Measurements from ENCODE around the gene DHX8. TPM values are rescaled to one million over a fixed set of nuclear protein-coding genes. Genes with fewer than 3 reads are reported as not detected.

Gene DHX8
- total RNA-seq, 1 experiment from 2014 or later = 23.7 TPM

DNA sequence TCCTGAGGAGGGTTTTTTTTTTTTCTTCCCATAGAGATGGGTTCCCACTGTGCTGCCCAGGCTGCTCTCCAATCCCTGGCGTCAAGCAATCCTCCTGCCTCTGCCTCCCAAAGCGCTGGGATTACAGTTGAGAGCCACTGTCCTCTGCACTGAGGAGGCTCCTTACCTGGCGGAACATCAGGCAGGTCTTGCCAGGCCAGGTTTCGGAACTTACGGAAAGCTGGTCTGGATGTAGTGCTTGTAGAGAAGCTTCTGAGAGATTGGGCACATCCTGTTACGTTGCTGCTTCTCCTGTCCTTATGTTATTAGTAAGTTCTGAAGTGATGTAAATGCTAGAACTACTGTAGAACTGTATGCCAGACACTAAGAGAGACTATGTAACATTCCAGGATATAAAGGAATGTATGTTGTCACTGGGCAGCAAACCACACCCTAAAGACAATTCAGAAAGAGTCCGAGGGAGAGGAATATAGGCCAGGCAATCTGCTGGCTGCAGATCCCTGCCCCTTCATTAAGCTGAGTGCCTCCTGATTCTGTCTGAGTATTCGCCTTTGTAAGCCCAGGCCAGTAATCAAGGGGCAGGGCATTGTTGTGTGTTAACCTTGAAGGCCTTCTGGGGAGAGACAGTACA, 41.3 kb downstream of the DHX8 start:
- no peaks in the 10 kb centered on the region for H3K79me2 ChIP-seq (ENCODE audit: low read length)
- H3K27ac ChIP-seq (ENCODE audit: low read length) = no peak overlapping the region
- H3K4me3 ChIP-seq (ENCODE audit: low read length) = no peak overlapping the region
- no peak overlapping the region for H3K4me2 ChIP-seq (ENCODE audit: low read depth, low read length, poor library complexity, severe bottlenecking)
- DNase-seq = no peak
- no peaks in the 10 kb centered on the region for H3K9me2 ChIP-seq (replicated peaks; ENCODE audit: insufficient read depth, low read length)
- H2AFZ ChIP-seq (ENCODE audit: low read length) = no peak overlapping the region
- H4K20me1 ChIP-seq (ENCODE audit: insufficient read depth, low read depth, low read length) = no peaks in the 10 kb centered on the region
- no peaks in the 10 kb centered on the region for H3K27me3 ChIP-seq (ENCODE audit: low read length)
- no peak overlapping the region for H3K9ac ChIP-seq (ENCODE audit: low read length)
- no peaks in the 10 kb centered on the region for H3K9me3 ChIP-seq (ENCODE audit: low read length)
- H3K4me1 ChIP-seq (ENCODE audit: low read length) = no peaks in the 10 kb centered on the region
- H3K36me3 ChIP-seq (ENCODE audit: insufficient read depth, low read length) = peaks cover 23% of the 10 kb centered on the region; the same call in 1 of the 2 replicates

DNA sequence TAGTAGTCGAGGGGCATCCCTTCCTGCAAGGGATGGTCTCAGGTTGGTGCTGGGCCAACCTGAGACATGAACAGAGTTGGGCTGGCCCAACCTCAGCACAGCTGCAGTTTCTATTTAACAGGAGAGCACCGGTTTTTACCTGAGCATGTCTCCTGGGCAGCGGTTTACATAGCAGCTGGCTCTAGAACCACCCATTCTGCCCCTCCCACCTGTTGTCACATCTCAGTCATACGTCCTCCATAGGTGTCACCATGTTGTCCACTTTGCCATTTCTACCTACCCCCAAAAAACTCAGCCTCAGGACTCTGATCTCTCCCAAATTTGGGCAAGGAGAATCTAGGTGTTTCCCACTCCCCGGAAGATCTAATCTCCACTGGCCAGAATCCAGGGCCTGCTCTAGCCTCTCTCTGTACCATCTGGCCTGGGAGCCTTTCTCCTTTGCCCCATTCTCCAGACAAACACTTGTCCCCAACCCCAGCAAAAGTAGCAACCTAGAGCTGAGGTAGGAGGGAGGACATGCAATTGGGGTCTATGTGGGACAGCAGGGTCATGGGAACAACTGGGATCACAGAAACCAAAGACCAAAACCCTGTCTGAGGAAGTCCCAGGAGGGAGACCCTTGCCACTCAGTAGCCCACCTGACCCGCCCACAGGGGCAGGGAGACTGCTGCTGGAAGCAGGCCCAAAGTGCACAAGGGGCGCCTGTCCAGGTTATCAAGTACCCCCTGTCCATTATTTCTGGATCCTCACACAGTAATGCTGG, 43.3 kb downstream of the DHX8 start:
- Histone ChIP-seq H3K4me1 (ENCODE audit: low read length) (no peaks in the 10 kb centered on the region), H3K79me2 (ENCODE audit: low read length) (no peaks in the 10 kb centered on the region), H3K9ac (ENCODE audit: low read length) (no peak overlapping the region), H3K36me3 (ENCODE audit: insufficient read depth, low read length) (peaks cover 10% of the 10 kb centered on the region; the same call in 1 of the 2 replicates), H3K9me2 (replicated peaks; ENCODE audit: insufficient read depth, low read length) (no peaks in the 10 kb centered on the region), H3K27me3 (ENCODE audit: low read length) (no peaks in the 10 kb centered on the region), H3K27ac (ENCODE audit: low read length) (no peak overlapping the region), H2AFZ (ENCODE audit: low read length) (no peak overlapping the region), H3K4me3 (ENCODE audit: low read length) (no peak overlapping the region), H3K9me3 (ENCODE audit: low read length) (no peaks in the 10 kb centered on the region), H4K20me1 (ENCODE audit: insufficient read depth, low read depth, low read length) (no peaks in the 10 kb centered on the region), H3K4me2 (ENCODE audit: low read depth, low read length, poor library complexity, severe bottlenecking) (no peak overlapping the region)
- no peak for DNase-seq

DNA sequence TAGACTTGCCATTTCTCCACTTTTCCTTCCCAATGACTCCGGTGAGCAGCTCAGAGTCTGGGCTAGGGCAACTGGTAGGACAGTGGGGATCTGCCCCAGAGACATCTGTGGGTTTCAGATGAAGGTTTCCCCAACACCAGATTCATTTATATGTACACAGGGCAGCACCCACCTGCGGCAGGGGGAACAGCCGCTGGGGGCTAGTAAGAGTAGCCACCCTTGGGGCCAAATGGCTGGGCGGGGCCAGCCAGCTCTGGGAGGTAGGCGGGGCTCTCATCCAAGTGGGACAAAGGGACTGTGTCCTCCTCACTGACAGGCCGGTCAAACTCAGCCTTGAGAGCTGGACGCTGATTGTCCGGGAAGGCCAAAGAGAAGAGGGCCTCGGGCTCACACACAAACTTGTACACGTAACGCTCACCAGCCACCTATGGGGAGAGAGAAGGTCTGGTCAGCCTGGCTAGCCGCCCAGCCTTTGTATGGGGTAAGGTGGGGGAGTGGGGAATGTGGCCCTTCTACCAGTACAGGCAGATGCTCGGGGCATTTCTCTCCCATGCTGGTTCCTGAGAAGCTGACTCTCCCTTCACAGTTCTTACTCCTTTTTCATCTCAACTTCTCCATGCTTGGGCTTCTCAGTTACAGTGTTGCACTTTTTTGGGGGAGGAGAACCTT, 44.7 kb downstream of the DHX8 start:
- Histone ChIP-seq H3K4me3 (ENCODE audit: low read length) (no peak overlapping the region), H3K36me3 (ENCODE audit: insufficient read depth, low read length) (peaks cover 9% of the 10 kb centered on the region; the same call in 1 of the 2 replicates), H3K4me2 (ENCODE audit: low read depth, low read length, poor library complexity, severe bottlenecking) (no peak overlapping the region), H2AFZ (ENCODE audit: low read length) (no peak overlapping the region), H4K20me1 (ENCODE audit: insufficient read depth, low read depth, low read length) (no peaks in the 10 kb centered on the region), H3K9me3 (ENCODE audit: low read length) (no peaks in the 10 kb centered on the region), H3K9ac (ENCODE audit: low read length) (no peak overlapping the region), H3K9me2 (replicated peaks; ENCODE audit: insufficient read depth, low read length) (no peaks in the 10 kb centered on the region), H3K4me1 (ENCODE audit: low read length) (no peaks in the 10 kb centered on the region), H3K27ac (ENCODE audit: low read length) (no peak overlapping the region), H3K79me2 (ENCODE audit: low read length) (no peaks in the 10 kb centered on the region), H3K27me3 (ENCODE audit: low read length) (no peaks in the 10 kb centered on the region)
- no peak for DNase-seq

DNA sequence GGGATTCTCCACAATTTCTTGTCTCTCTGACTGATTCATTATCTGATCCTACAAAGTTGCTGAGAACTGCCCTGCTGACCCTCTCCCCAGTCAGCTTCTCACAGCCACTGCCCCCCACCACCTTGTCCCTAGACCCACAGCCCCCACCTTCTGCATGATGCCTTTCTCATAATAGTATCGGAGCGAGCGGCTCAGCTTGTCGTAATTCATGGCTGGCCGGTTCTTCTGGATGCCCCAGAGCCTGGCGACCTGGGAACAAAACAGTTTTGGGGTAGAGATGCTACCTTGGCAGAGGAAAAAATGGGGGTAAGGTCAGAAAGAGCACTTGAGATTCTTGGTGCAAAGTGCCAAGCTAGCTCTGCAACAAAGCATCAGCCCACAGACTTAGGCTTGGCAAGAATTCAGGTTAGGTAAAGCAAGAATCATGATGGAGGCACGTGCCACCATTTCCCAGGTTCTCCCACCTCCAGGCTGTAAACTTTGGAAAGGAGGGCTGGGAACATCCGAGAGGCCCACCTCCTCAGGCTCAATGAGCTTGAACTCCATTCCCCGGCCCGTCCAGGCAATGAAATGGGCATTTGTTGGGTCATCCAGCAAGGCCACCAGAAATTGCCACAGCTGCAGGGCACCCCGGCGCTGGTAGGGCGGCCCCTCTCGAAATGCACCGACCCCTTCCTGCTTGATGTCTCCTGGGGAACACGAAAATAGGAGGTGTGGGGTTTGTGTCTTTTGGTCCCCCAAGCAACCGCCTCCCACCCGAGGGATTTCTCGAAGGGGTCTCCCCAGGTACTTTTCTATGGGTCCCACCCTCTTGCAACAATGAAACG, 45.4 kb downstream of the DHX8 start:
- Histone ChIP-seq H3K27me3 (ENCODE audit: low read length) (no peaks in the 10 kb centered on the region), H3K9me3 (ENCODE audit: low read length) (no peaks in the 10 kb centered on the region), H3K4me3 (ENCODE audit: low read length) (no peak overlapping the region), H2AFZ (ENCODE audit: low read length) (no peak overlapping the region), H3K27ac (ENCODE audit: low read length) (no peak overlapping the region), H3K4me2 (ENCODE audit: low read depth, low read length, poor library complexity, severe bottlenecking) (no peak overlapping the region), H3K9me2 (replicated peaks; ENCODE audit: insufficient read depth, low read length) (no peaks in the 10 kb centered on the region), H3K4me1 (ENCODE audit: low read length) (no peaks in the 10 kb centered on the region), H3K36me3 (ENCODE audit: insufficient read depth, low read length) (peaks cover 5% of the 10 kb centered on the region; the same call in 1 of the 2 replicates), H3K79me2 (ENCODE audit: low read length) (no peaks in the 10 kb centered on the region), H3K9ac (ENCODE audit: low read length) (no peak overlapping the region), H4K20me1 (ENCODE audit: insufficient read depth, low read depth, low read length) (no peaks in the 10 kb centered on the region)
- DNase-seq = no peak

DNA sequence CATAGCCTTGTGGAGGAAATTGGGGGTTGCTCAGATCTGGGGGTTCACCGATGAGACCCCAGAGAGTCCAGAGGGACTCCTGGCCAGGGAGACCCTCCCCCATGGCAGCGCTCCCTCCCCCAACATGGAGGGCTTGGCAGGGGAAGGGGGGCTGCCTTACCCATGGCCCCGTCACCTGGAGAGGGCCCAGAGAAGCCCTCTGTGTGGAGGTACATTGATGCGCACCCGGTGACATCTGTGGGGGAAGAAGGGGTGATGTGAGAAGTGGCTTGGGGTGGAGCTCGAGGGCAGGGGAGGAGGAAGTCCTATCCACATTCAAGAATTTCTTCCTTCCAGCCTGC, 46.1 kb downstream of the DHX8 start:
- Histone ChIP-seq H4K20me1 (ENCODE audit: insufficient read depth, low read depth, low read length) (no peaks in the 10 kb centered on the region), H2AFZ (ENCODE audit: low read length) (no peak overlapping the region), H3K27me3 (ENCODE audit: low read length) (no peaks in the 10 kb centered on the region), H3K4me2 (ENCODE audit: low read depth, low read length, poor library complexity, severe bottlenecking) (no peak overlapping the region), H3K9me3 (ENCODE audit: low read length) (no peaks in the 10 kb centered on the region), H3K9ac (ENCODE audit: low read length) (no peak overlapping the region), H3K79me2 (ENCODE audit: low read length) (no peaks in the 10 kb centered on the region), H3K27ac (ENCODE audit: low read length) (no peak overlapping the region), H3K4me3 (ENCODE audit: low read length) (no peak overlapping the region), H3K9me2 (replicated peaks; ENCODE audit: insufficient read depth, low read length) (no peaks in the 10 kb centered on the region), H3K4me1 (ENCODE audit: low read length) (no peaks in the 10 kb centered on the region), H3K36me3 (ENCODE audit: insufficient read depth, low read length) (peaks cover 5% of the 10 kb centered on the region; the same call in 1 of the 2 replicates)
- DNase-seq = no peak

DNA sequence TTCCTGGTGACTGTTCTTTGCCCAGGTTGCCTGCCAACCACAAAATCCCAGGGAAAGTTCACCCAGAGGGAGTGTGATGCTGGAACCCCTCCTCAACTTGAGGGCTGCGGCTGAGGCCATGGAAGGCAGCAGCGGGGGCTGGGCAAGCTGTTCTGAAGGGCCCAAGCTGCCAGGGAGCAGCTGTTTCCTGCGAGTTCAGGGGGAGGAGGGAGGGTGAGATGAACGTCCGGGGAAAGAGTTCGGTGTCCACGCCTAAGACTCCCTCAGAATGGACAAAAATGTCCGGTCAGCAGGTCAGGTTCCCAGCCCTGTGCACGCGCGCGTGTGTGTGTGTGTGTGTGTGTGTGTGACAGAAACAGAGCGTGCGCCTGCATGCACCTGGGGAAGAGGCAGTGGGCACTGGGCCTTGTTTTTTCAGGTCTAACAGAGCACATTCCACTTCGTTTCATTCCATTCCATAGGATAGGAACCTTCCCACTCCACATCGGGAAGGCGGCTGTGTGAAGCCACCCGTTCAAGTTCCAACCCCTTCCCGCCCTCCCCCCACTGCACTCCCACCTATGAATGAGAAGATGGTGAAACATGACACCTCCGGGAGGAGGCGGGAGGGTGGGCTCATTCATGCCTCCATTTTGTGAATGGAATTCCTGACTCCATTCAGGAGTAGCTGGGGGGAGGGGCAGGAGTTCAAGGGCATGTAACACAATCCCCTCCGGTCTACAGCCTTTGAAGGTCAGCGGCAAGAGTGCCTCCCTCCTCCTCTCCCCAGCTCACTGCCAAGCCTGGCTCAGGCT, 46.7 kb downstream of the DHX8 start:
- DNase-seq = no peak
- H3K79me2 ChIP-seq (ENCODE audit: low read length) = no peaks in the 10 kb centered on the region
- H3K27me3 ChIP-seq (ENCODE audit: low read length) = no peaks in the 10 kb centered on the region
- H4K20me1 ChIP-seq (ENCODE audit: insufficient read depth, low read depth, low read length) = no peaks in the 10 kb centered on the region
- no peaks in the 10 kb centered on the region for H3K9me3 ChIP-seq (ENCODE audit: low read length)
- H2AFZ ChIP-seq (ENCODE audit: low read length) = no peak overlapping the region
- H3K36me3 ChIP-seq (ENCODE audit: insufficient read depth, low read length) = peaks cover 5% of the 10 kb centered on the region; the same call in 1 of the 2 replicates
- no peak overlapping the region for H3K9ac ChIP-seq (ENCODE audit: low read length)
- H3K4me3 ChIP-seq (ENCODE audit: low read length) = no peak overlapping the region
- no peaks in the 10 kb centered on the region for H3K9me2 ChIP-seq (replicated peaks; ENCODE audit: insufficient read depth, low read length)
- H3K4me1 ChIP-seq (ENCODE audit: low read length) = no peaks in the 10 kb centered on the region
- no peak overlapping the region for H3K27ac ChIP-seq (ENCODE audit: low read length)
- H3K4me2 ChIP-seq (ENCODE audit: low read depth, low read length, poor library complexity, severe bottlenecking) = no peak overlapping the region

DNA sequence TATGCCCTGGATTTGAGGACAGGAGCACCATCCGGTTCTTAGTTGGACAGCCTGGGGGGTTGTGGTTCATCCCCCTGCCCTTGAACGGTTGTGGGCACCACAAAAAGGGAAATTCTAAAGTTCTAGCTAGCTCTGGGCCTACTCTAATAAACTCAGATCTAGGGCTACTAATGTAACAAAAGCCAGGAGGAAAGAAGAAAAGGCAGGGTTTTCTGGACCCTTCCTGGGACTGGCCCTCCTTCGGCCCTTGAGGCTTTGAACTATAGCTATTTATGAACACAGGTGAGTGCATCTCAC, 47.3 kb downstream of the DHX8 start:
- no peaks in the 10 kb centered on the region for H3K4me1 ChIP-seq (ENCODE audit: low read length)
- no peaks in the 10 kb centered on the region for H3K27me3 ChIP-seq (ENCODE audit: low read length)
- H2AFZ ChIP-seq (ENCODE audit: low read length) = no peak overlapping the region
- H3K4me3 ChIP-seq (ENCODE audit: low read length) = no peak overlapping the region
- no peak overlapping the region for H3K27ac ChIP-seq (ENCODE audit: low read length)
- no peak for DNase-seq
- no peak overlapping the region for H3K9ac ChIP-seq (ENCODE audit: low read length)
- no peaks in the 10 kb centered on the region for H3K79me2 ChIP-seq (ENCODE audit: low read length)
- no peaks in the 10 kb centered on the region for H3K9me2 ChIP-seq (replicated peaks; ENCODE audit: insufficient read depth, low read length)
- no peaks in the 10 kb centered on the region for H3K9me3 ChIP-seq (ENCODE audit: low read length)
- peaks cover 5% of the 10 kb centered on the region; the same call in 1 of the 2 replicates for H3K36me3 ChIP-seq (ENCODE audit: insufficient read depth, low read length)
- H3K4me2 ChIP-seq (ENCODE audit: low read depth, low read length, poor library complexity, severe bottlenecking) = no peak overlapping the region
- no peaks in the 10 kb centered on the region for H4K20me1 ChIP-seq (ENCODE audit: insufficient read depth, low read depth, low read length)
